Kidney capillary endothelial cell (primary cell): ENCODE measurements around the gene DCAF7.

Experiments used
- DNase-seq: peaks from one replicate; pipeline ENCODE4 v3.0.0-alpha.2; 2018; ENCODE audit warnings: low spot score

The DCAF7 gene

DNA sequence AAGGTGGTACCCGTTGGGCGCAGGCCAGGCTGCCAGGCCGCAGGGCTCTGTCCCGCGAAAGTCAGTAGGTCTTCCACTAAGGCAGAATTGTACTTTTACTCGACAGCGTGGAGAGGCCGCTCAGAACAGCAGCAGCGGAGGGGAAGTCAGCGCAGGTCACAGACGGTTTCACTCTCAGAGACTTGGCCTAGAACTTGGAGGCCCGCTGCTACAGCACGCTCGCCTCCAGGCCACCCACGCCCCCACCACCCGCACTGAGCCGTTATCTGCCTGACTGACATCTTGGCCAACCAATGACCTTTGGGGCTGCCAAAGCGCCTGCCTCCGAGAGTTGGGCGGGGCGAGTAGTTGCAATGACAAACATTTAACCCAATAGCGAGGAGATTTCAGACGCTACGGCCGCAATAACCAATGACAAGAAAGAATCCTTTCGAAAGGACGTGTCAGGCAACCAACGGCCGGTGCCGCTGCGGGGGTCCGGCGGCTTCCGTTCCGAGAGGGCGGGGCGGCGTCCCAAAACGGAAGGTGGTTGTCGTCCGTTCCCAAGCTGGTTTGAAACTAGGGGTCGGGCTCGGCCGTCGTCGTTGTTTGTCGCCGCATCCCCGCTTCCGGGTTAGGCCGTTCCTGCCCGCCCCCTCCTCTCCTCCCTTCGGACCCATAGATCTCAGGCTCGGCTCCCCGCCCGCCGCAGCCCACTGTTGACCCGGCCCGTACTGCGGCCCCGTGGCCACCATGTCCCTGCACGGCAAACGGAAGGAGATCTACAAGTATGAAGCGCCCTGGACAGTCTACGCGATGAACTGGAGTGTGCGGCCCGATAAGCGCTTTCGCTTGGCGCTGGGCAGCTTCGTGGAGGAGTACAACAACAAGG lies at the start of gene DCAF7:
DCAF7 (plus strand) TSS at position 532 of the 871 bp plus-strand sequence; CDS start at position 733, 201 bp downstream.
- peak; percentile 100 for DNase-seq

GRCh38 chr17:63500543-63501390 lies 49.5 kb upstream of the DCAF7 start:
- no peak for DNase-seq

- DNase-seq = no peak
Measured at GRCh38 chr17:63503341-63503705, 47.0 kb upstream of the DCAF7 start.

DNA sequence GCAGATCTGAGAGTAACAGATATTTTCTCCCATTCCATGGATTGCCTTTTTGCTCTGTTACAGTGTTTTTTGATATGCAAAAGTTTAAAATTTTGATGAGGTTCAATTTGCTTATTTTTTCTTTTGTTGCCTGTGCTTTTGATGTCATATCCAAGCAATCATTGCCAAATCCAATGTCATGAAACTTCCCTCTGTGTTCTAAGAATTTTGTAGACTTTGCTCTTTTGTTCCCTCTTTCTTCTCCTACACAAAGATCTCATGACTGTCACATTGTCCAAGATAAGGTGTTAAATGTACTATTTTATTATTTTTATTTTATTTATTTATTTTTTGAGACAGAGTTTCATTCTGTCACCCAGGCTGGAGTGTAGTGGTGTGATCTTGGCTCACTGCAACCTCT lies 46.0 kb upstream of the DCAF7 start:
- no peak for DNase-seq

DNA sequence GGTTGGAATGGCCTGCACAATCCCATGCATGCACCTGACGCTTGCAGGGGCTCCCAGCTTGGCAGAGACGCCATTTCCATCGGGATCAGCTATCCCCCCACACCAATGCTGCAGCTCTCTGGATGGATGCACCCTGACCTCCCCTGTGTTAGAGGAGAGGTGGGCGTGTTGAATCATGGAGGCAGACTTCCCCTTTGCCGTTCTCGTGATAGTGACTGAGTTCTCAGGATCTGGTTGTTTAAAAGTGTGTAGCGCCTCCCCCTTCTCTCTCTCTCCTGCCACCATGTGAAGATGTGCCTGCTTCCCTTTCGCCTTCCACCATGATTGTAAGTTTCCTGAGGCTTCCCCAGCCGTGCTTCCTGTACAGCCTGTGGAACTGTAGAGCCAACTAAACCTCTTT lies 44.9 kb upstream of the DCAF7 start:
- DNase-seq = no peak

DNA sequence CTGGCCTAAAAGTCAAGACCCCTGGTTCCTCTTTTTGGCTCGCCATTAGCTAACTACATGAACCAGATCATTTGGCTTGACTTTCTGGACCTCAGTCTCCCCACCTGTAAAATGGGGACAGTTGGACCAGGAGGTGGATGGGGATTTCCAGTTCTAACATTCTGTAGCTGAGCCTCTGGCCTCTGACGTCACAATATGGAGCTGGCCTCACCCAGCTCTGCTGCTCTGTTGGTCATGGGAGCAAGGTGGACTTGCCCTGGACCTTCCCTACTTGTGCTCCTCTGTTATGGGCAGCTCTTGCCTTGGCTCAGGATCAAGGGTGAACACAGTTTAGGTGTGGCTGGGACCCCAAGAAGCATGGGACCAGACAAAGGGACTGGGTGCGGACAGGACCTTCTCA lies 43.6 kb upstream of the DCAF7 start:
- no peak for DNase-seq

DNA sequence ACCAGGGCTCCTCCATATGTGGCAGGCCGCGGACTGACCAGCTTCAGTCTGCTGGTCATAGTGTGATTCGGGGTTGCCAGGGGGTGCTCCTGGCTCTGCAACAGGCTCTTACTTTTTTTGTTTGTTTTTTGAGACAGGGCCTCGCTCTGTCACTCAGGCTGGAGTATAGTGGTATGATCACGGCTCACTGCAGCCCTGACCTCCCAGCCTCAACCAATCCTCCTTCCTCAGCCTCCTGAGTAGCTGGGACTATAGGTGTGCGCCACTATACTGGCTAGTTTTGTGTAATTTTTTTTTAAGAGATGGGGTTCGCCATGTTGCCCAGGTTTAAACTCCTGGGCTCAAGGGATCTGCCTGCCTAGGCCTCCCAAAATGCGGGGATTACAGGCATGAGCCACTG lies 38.9 kb upstream of the DCAF7 start:
- DNase-seq = no peak

GRCh38 chr17:63512388-63512787 lies 37.9 kb upstream of the DCAF7 start:
- no peak for DNase-seq

DNA sequence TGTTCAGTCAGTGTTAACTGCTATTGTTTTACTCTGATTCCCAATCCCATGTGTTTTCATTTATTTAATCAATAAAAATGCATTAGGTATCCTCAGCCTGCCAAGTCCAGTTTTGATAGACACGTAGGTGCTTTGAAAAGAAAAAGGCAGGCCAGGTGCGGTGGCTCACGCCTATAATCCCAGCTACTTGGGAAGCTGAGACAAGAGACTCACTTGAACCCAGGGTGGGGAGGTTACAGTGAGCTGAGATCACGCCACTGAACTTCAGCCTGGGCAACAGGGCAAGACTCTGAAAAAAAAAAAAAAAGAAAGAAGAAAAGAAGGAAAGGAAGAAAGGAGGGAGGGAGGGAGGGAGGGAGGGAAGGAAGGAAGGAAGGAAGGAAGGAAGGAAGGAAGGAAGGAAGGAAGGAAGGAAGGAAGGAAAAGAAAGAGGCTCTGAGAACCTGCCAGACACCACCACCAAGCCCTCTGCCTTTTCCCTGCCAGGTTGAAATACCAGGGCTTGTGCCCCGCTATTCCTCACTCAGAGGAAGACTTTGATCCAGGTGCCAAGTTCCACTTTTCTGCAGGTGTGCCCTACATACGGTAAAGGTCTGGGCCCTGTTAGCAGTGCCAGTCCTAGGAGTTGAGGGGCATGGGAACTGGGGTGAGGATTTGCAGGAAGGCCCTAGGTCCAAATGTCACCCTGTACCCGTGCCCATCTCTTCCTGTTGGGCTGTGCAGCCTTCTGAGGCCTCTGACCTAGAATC lies 37.2 kb upstream of the DCAF7 start:
- DNase-seq = no peak

DNA sequence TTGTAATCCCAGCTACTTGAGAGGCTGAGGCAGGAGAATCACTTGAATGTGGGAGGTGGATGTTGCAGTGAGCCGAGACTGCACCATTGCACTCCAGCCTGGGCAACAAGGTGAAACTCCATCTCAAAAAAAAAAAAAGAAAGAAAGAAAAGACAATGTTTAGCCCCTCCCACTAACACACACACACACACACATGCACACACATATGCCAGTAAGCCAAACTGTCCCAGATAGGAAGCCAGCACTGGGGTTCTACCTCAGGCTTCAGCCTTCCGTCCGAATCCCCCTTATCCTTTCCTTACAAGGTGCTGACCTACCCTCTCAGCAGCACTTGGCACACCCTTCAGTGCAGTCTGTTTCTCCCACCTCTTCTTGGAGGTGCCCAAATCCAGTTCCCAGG lies 35.8 kb upstream of the DCAF7 start:
- no peak for DNase-seq

DNA sequence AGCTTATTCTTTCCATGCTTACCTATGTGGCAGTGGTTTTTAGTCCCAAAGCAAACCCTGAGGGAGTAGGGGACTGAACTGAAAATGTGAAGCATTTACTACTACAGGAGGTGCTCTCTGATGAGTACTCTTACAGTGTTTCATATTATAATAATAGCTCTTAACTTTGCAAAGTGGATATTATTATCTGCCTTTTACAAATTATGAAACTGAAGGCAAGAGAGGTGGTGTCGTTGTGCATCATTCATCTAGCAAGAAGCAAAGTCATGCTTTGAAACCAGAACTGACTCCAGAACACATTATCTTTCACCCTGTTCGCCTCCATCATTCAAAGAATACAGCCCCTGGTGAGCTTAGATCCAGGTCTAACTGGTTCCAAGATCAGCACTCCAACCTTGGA lies 35.3 kb upstream of the DCAF7 start:
- no peak for DNase-seq

- no peak for DNase-seq
Measured at GRCh38 chr17:63515426-63515825, 34.9 kb upstream of the DCAF7 start.

- peak; percentile 72 for DNase-seq
Measured at GRCh38 chr17:63516910-63517824, 33.1 kb upstream of the DCAF7 start.

- DNase-seq = no peak
Measured at GRCh38 chr17:63517825-63518534, 32.3 kb upstream of the DCAF7 start.

DNA sequence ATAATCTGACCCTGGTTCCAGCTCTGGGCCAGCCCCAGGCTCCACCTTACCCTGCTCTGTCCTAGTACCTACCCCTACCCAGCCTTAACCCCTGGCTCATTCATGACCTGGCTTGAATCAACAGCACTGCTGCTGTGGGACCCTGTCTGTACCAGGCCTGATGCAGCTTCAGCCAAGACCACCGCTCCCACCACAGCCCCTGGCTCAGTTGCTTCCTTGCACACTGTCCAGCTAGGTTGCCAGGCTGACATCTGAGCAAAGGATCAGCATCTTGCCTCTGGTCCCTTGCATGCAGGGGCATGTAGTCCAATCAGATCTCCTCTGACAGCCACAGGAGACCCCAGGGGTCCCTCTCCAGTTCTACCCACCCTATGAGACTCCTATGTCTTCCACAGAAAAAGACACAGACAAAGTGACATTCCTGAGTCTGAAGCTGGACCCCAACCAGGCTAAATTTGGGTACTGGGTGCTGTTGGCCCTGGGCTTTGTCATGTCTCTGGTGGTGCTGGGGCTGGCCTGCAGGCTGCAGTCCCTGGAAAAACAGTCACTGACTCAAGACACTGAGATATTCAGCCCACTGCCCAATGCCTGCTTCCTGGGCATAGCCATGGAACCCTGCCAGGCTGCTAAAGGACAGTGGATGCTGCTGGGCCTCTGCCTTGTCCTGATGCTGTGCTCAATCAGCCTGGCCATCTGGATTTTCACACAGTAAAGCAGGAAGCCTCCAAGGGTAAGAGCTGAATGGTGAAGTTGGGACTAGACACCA lies 31.0 kb upstream of the DCAF7 start:
- no peak for DNase-seq

DNA sequence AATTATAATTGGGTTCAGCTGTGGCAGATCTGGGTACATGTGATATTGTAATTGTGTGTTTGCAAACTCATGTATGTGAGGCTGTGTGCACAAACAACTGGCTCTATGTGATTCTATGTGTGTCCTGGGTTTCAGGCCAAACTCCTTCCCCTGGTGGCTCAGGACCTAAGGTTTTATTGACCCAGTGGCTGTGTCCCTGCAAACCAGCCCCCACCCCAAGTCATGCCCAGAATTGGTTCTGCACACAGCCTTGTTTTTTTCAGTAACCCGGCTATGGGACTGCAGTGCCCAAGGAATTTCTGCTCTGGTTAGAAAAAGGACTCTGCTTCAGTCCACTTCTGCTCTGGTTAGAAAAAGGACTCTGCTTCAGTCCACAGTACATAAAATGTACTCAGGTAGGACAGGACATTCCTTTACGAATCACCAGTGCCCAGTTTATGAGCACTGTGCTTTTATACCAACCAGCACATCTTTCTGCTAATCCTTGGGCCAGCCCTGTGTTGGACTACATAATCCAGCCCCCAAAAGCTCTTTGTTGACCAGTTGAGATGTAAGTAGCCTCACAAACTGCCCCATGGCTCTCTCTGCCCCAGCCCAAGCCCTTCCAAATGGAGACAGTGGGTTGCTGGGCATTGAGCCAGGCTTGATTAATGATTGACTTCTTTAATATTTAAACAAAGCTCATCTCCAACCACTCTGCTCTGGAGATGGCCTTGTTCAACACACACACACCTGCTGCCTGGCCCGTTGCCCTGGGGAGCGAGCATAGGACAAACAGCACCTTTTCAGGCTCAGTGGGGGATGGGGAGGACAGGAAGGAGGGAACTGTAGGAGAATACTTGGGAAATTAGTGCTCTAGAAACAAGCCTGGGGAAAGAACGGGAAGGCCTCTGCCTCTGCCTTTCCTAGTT lies 30.1 kb upstream of the DCAF7 start:
- DNase-seq = no peak

DNA sequence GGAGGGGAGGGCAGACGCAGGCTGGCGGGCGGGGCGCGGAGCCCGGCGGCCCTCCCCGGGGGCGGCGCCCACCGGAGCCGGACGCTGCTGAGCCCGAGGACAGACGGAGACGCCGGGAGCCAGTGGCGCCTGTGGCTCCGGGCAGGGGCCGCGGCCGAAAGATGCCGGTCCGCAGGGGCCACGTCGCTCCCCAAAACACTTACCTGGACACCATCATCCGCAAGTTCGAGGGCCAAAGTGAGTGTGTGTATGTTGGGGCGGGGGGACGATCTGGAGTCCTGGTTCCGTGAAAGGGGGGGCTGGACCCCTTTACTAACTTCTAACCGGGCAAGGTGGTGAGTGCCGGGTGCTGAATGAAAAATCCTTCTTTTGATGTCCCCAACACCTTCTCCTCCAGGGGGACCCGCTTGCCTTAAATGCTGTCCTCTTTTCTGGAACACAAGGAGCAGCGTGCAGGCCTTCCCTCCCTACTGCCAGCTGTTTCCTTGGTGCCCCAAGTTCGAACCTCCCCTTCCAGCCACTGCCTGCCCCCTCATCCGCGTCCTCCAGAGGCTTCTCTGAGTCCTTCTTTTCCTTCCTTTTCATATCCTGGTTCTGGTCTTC lies 26.9 kb upstream of the DCAF7 start, which contains the start of gene KCNH6:
KCNH6 (plus strand) TSS at position 106 of the 603 bp plus-strand sequence; CDS start at position 162, 56 bp downstream.
- DNase-seq = no peak

DNA sequence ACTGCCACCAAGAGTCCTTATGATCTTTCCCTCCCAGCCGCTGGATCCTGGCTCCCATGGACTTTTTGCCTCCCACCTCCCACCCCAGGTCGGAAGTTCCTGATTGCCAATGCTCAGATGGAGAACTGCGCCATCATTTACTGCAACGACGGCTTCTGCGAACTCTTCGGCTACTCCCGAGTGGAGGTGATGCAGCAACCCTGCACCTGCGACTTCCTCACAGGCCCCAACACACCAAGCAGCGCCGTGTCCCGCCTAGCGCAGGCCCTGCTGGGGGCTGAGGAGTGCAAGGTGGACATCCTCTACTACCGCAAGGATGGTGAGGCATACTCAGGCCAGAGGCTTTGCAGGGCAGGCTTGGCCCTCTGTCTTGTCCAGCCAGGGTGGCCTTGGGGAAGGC lies 26.2 kb upstream of the DCAF7 start:
- DNase-seq = no peak
